Mesendoderm (in vitro differentiated cells): ENCODE results near the gene MRPL11.
"Not testable (repeated sequence)": the region's sequence is repeated elsewhere in the genome, so short reads cannot be mapped to it uniquely, and the experiment has no call there.

Experiments
- DNase-seq: peaks from one replicate; pipeline ENCODE4 v3.0.0; 2013
- H2AK5ac ChIP-seq: 2 replicates; pipeline ENCODE4 v1.6.1; 2013; ENCODE audit warnings: low read length, inconsistent platforms
- H2BK120ac ChIP-seq: 2 replicates; pipeline ENCODE4 v1.6.1; 2013; ENCODE audit warnings: low read depth, mild to moderate bottlenecking, low read length, moderate library complexity, mixed read lengths
- H2BK15ac ChIP-seq: replicated peaks from 2 replicates; pipeline ENCODE4 v1.6.1; 2013; ENCODE audit warnings: low read depth, mild to moderate bottlenecking, moderate library complexity
- H2BK5ac ChIP-seq: 2 replicates; pipeline ENCODE4 v1.6.1; 2013; ENCODE audit warnings: low read length, inconsistent platforms
- H3K18ac ChIP-seq: 2 replicates; pipeline ENCODE4 v1.6.1; 2013; ENCODE audit warnings: mild to moderate bottlenecking, low read length, mixed read lengths
- H3K23ac ChIP-seq: one replicate; pipeline ENCODE4 v1.6.1; 2013; ENCODE audit warnings: low read length
- H3K27ac ChIP-seq: 2 replicates; pipeline ENCODE4 v1.5.1; 2013; ENCODE audit warnings: low read depth, mild to moderate bottlenecking, inconsistent platforms, low read length, moderate library complexity
- H3K27me3 ChIP-seq: 2 replicates; pipeline ENCODE4 v1.6.1; 2013; ENCODE audit warnings: low read length, control low read depth, mild to moderate bottlenecking, inconsistent platforms; ENCODE audit not compliant: insufficient read depth, poor library complexity
- H3K36me3 ChIP-seq: 2 replicates; pipeline ENCODE4 v1.6.1; 2013; ENCODE audit warnings: low read length, inconsistent platforms; ENCODE audit not compliant: control insufficient read depth, insufficient read depth
- H3K4ac ChIP-seq: one replicate; pipeline ENCODE4 v1.6.1; 2013; ENCODE audit warnings: low read depth, mild to moderate bottlenecking, low read length, moderate library complexity
- H3K4me1 ChIP-seq: 2 replicates; pipeline ENCODE4 v1.6.1; 2013; ENCODE audit warnings: low read depth, low read length, inconsistent platforms; ENCODE audit not compliant: control insufficient read depth
- H3K4me2 ChIP-seq: 2 replicates; pipeline ENCODE4 v1.6.1; 2013; ENCODE audit warnings: low read length
- H3K4me3 ChIP-seq: 2 replicates; pipeline ENCODE4 v1.5.1; 2013; ENCODE audit warnings: mild to moderate bottlenecking, low read length
- H3K56ac ChIP-seq: one replicate; pipeline ENCODE4 v1.6.1; 2013; ENCODE audit warnings: low read length
- H3K79me1 ChIP-seq: 2 replicates; pipeline ENCODE4 v1.6.1; 2013; ENCODE audit warnings: low read length, inconsistent platforms
- H3K79me2 ChIP-seq: 2 replicates; pipeline ENCODE4 v1.6.1; 2013; ENCODE audit warnings: mild to moderate bottlenecking, low read length; ENCODE audit not compliant: control insufficient read depth, insufficient read depth
- H3K9ac ChIP-seq: 2 replicates; pipeline ENCODE4 v1.6.1; 2013; ENCODE audit warnings: low read length, inconsistent platforms
- H4K5ac ChIP-seq: one replicate; pipeline ENCODE4 v1.6.1; 2013; ENCODE audit warnings: low read length
- H4K8ac ChIP-seq: one replicate; pipeline ENCODE4 v1.6.1; 2013; ENCODE audit warnings: low read depth, mild to moderate bottlenecking, control low read depth, low read length, moderate library complexity
- WGBS: extraction: QIAGEN DNeasy Blood & Tissue Kit; methylation state at CpG from one replicate; pipeline ENCODE4 v1.1.7; 2013; ENCODE audit warnings: low lambda C conversion rate, missing lambda C conversion rate; ENCODE audit not compliant: insufficient coverage; ENCODE audit errors: extremely low coverage; 5-methylcytosine and 5-hydroxymethylcytosine counted together

The MRPL11 gene

GRCh38 chr11:66464916-66465315, 26.3 kb upstream of the MRPL11 start:
- Histone ChIP-seq H4K8ac (no peak overlapping the region), H3K18ac (no peak overlapping the region), H3K27ac (no peak overlapping the region), H3K79me2 (no peaks in the 10 kb centered on the region), H2BK120ac (no peak overlapping the region), H3K4me3 (no peak overlapping the region), H3K4ac (no peak overlapping the region), H2BK5ac (no peak overlapping the region), H2AK5ac (no peak overlapping the region), H2BK15ac (no peak overlapping the region), H3K23ac (no peak overlapping the region), H3K4me2 (no peak overlapping the region), H3K56ac (no peak overlapping the region), H3K27me3 (no peaks in the 10 kb centered on the region), H3K36me3 (no peaks in the 10 kb centered on the region), H3K9ac (no peak overlapping the region), H3K79me1 (no peaks in the 10 kb centered on the region), H4K5ac (no peak overlapping the region), H3K4me1 (peaks cover 8% of the 10 kb centered on the region)
- no CpG with 5 or more reads among the region's 1 CpG for WGBS
- DNase-seq = no peak

- H3K79me2 ChIP-seq, H3K4ac ChIP-seq, H3K9ac ChIP-seq, H3K4me1 ChIP-seq, H3K79me1 ChIP-seq, H3K18ac ChIP-seq, H4K5ac ChIP-seq, H3K27me3 ChIP-seq, H3K36me3 ChIP-seq, H3K23ac ChIP-seq, H3K27ac ChIP-seq, H4K8ac ChIP-seq, H2AK5ac ChIP-seq, H3K4me3 ChIP-seq, H3K4me2 ChIP-seq, H2BK5ac ChIP-seq, H2BK15ac ChIP-seq, H2BK120ac ChIP-seq, DNase-seq, H3K56ac ChIP-seq: not testable (repeated sequence)
- no CpG with 5 or more reads among the region's 5 CpGs for WGBS
Measured at GRCh38 chr11:66464116-66464515, 25.5 kb upstream of the MRPL11 start.

- no peak for DNase-seq
- Histone ChIP-seq H3K27me3 (no peaks in the 10 kb centered on the region), H3K4me1 (peaks cover 6% of the 10 kb centered on the region), H4K5ac (no peak overlapping the region), H3K36me3 (no peaks in the 10 kb centered on the region), H3K4me3 (no peak overlapping the region), H3K79me2 (no peaks in the 10 kb centered on the region), H4K8ac (no peak overlapping the region), H3K18ac (no peak overlapping the region), H3K4me2 (no peak overlapping the region), H3K9ac (no peak overlapping the region), H3K79me1 (no peaks in the 10 kb centered on the region), H2BK5ac (no peak overlapping the region), H2BK120ac (no peak overlapping the region), H3K4ac (no peak overlapping the region), H2BK15ac (no peak overlapping the region), H3K23ac (no peak overlapping the region), H3K56ac (no peak overlapping the region), H3K27ac (no peak overlapping the region), H2AK5ac (no peak overlapping the region)
- WGBS = no CpG with 5 or more reads among the region's 3 CpGs
Measured at GRCh38 chr11:66462911-66463310, 24.3 kb upstream of the MRPL11 start.

GRCh38 chr11:66462010-66462409, 23.4 kb upstream of the MRPL11 start:
- Histone ChIP-seq H3K27me3 (no peaks in the 10 kb centered on the region), H2BK15ac (no peak overlapping the region), H4K5ac (no peak overlapping the region), H2BK5ac (no peak overlapping the region), H3K56ac (no peak overlapping the region), H3K18ac (no peak overlapping the region), H2AK5ac (no peak overlapping the region), H3K9ac (no peak overlapping the region), H3K27ac (no peak overlapping the region), H4K8ac (no peak overlapping the region), H3K79me2 (no peaks in the 10 kb centered on the region), H3K4me3 (no peak overlapping the region), H3K79me1 (no peaks in the 10 kb centered on the region), H3K4ac (no peak overlapping the region), H2BK120ac (no peak overlapping the region), H3K23ac (no peak overlapping the region), H3K36me3 (no peaks in the 10 kb centered on the region), H3K4me2 (no peak overlapping the region), H3K4me1 (peaks cover 2% of the 10 kb centered on the region)
- no peak for DNase-seq

GRCh38 chr11:66459138-66459778, 20.6 kb upstream of the MRPL11 start:
- Histone ChIP-seq H3K27me3 (no peaks in the 10 kb centered on the region), H2BK15ac (no peak overlapping the region)
- WGBS = no CpG with 5 or more reads among the region's 5 CpGs

GRCh38 chr11:66457826-66458225, 19.2 kb upstream of the MRPL11 start:
- Histone ChIP-seq H3K4me2 (no peak overlapping the region), H2AK5ac (no peak overlapping the region)
- no CpG with 5 or more reads among the region's 6 CpGs for WGBS

More at GRCh38 chr11:66459138-66459778, 20.6 kb upstream of the MRPL11 start:
- Histone ChIP-seq H3K9ac (no peak overlapping the region), H2BK120ac (no peak overlapping the region), H2AK5ac (no peak overlapping the region), H3K23ac (no peak overlapping the region), H3K36me3 (no peaks in the 10 kb centered on the region), H4K5ac (no peak overlapping the region), H3K4ac (no peak overlapping the region), H3K4me2 (no peak overlapping the region), H3K79me1 (no peaks in the 10 kb centered on the region), H3K79me2 (no peaks in the 10 kb centered on the region), H3K18ac (no peak overlapping the region), H3K56ac (no peak overlapping the region), H3K4me1 (no peaks in the 10 kb centered on the region), H3K27ac (no peak overlapping the region), H4K8ac (no peak overlapping the region), H2BK5ac (no peak overlapping the region), H3K4me3 (no peak overlapping the region)
- no peak for DNase-seq

More at GRCh38 chr11:66457826-66458225, 19.2 kb upstream of the MRPL11 start:
- no peak overlapping the region for H3K18ac ChIP-seq
- no peak overlapping the region for H3K4me3 ChIP-seq
- H3K56ac ChIP-seq = no peak overlapping the region
- H3K79me1 ChIP-seq = no peaks in the 10 kb centered on the region
- no peak overlapping the region for H3K23ac ChIP-seq
- no peak overlapping the region for H4K8ac ChIP-seq
- no peak overlapping the region for H2BK120ac ChIP-seq
- no peak overlapping the region for H2BK15ac ChIP-seq
- no peak overlapping the region for H3K4ac ChIP-seq
- H3K79me2 ChIP-seq = no peaks in the 10 kb centered on the region
- H2BK5ac ChIP-seq = no peak overlapping the region
- no peak overlapping the region for H3K27ac ChIP-seq
- H4K5ac ChIP-seq = no peak overlapping the region
- H3K4me1 ChIP-seq = no peaks in the 10 kb centered on the region
- no peaks in the 10 kb centered on the region for H3K36me3 ChIP-seq
- no peak for DNase-seq
- no peak overlapping the region for H3K9ac ChIP-seq
- no peaks in the 10 kb centered on the region for H3K27me3 ChIP-seq
